Astrocyte (in vitro differentiated cells and primary cell): ENCODE data around the gene PCDH10. TPM values are rescaled to one million over a fixed set of nuclear protein-coding genes. Genes with fewer than 3 reads are reported as not detected.

Experiments used
- DNase-seq: peaks from one replicate; pipeline ENCODE4 v3.0.0-alpha.2; 2010; ENCODE audit warnings: low read depth
- FAIRE-seq: peaks from 2 replicates; lab custom pipeline; 2011; peaks lifted over from hg19 to GRCh38; lab: Jason Lieb, UNC
- H2AFZ ChIP-seq: 2 replicates; pipeline ENCODE4 v1.6.0; 2012; ENCODE audit warnings: low read depth, low read length, inconsistent platforms
- H3K27ac ChIP-seq: 2 replicates; pipeline ENCODE4 v1.5.1; 2011; ENCODE audit warnings: low read depth, low read length, inconsistent platforms
- H3K27me3 ChIP-seq: 2 replicates; pipeline ENCODE4 v1.6.0; 2011; ENCODE audit warnings: low read length, inconsistent platforms; ENCODE audit not compliant: insufficient read depth
- H3K36me3 ChIP-seq: 2 replicates; pipeline ENCODE4 v1.5.1; 2011; ENCODE audit warnings: low read length, inconsistent platforms; ENCODE audit not compliant: insufficient read depth
- H3K4me1 ChIP-seq: 2 replicates; pipeline ENCODE4 v1.5.1; 2011; ENCODE audit warnings: low read length, inconsistent platforms; ENCODE audit not compliant: insufficient read depth
- H3K4me2 ChIP-seq: 2 replicates; pipeline ENCODE4 v1.6.0; 2012; ENCODE audit warnings: low read length, inconsistent platforms
- H3K4me3 ChIP-seq: 2 replicates; pipeline ENCODE4 v1.5.1; 2011; ENCODE audit warnings: low read depth, mild to moderate bottlenecking, low read length, inconsistent platforms; ENCODE audit not compliant: insufficient read depth
- H3K79me2 ChIP-seq: 2 replicates; pipeline ENCODE4 v1.6.0; 2012; ENCODE audit warnings: mild to moderate bottlenecking, low read length, inconsistent platforms; ENCODE audit not compliant: insufficient read depth
- H3K9ac ChIP-seq: 2 replicates; pipeline ENCODE4 v1.6.0; 2012; ENCODE audit warnings: mild to moderate bottlenecking, low read length, inconsistent platforms
- H3K9me3 ChIP-seq: 2 replicates; pipeline ENCODE4 v1.5.1; 2012; ENCODE audit warnings: low read depth, mild to moderate bottlenecking, low read length, inconsistent platforms; ENCODE audit not compliant: insufficient read depth
- H4K20me1 ChIP-seq: 2 replicates; pipeline ENCODE4 v1.6.0; 2012; ENCODE audit warnings: low read length, inconsistent platforms; ENCODE audit not compliant: insufficient read depth
- H3K27ac Mint-ChIP-seq: one replicate; pipeline ENCODE4 v1.8.0; 2021; ENCODE audit warnings: mild to moderate bottlenecking, mixed read lengths; ENCODE audit not compliant: unreplicated experiment
- H3K27me3 Mint-ChIP-seq: one replicate; pipeline ENCODE4 v1.8.0; 2021; ENCODE audit warnings: low read depth, mixed read lengths; ENCODE audit not compliant: unreplicated experiment
- H3K36me3 Mint-ChIP-seq: one replicate; pipeline ENCODE4 v1.8.0; 2021; ENCODE audit warnings: low read depth, mixed read lengths; ENCODE audit not compliant: unreplicated experiment
- H3K4me1 Mint-ChIP-seq: one replicate; pipeline ENCODE4 v1.8.0; 2021; ENCODE audit warnings: low read depth, mixed read lengths; ENCODE audit not compliant: unreplicated experiment
- H3K4me3 Mint-ChIP-seq: one replicate; pipeline ENCODE4 v1.8.0; 2021; ENCODE audit warnings: mild to moderate bottlenecking, moderate library complexity, mixed read lengths; ENCODE audit not compliant: unreplicated experiment
- H3K9me3 Mint-ChIP-seq: one replicate; pipeline ENCODE4 v1.8.0; 2021; ENCODE audit warnings: mild to moderate bottlenecking, mixed read lengths; ENCODE audit not compliant: unreplicated experiment
- EZH2 ChIP-seq: IDR thresholded peaks from 2 replicates; pipeline ENCODE4 v1.6.1; 2012; ENCODE audit warnings: mild to moderate bottlenecking, low read length, inconsistent platforms; ENCODE audit not compliant: insufficient read depth
- total RNA-seq: library from RNA; stranded (reverse); gene quantifications from 2 replicates; pipeline ENCODE4 v1.2.1, GENCODE V29; 2021
- TF ChIP-seq, protein P1 (sequence below): IDR thresholded peaks from 2 replicates; pipeline ENCODE4 v1.5.1; 2011; ENCODE audit warnings: low read depth, mild to moderate bottlenecking, inconsistent platforms, low read length, moderate library complexity; ENCODE audit not compliant: insufficient read depth

PCDH10 gene
- total RNA-seq, 1 donor from 2014 or later: 12.5 TPM

DNA sequence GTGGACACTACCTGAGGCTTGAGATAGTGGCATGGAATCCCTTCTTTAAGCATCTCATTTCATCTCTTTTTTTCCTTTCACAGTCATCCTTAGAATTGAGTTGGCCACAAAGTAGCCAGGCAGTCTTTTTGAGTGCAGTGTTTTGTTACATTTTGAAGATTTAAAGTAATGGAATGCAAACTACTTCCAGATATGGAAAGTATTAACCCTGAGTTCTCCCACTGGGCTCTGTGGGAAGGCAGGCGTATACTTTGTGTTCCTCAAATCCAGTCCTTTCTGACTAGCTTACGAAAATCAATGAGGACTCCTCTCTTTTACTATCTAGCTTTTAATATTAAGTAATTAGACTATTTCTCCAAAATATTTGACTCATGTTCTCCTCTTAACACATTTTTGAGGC, 29.9 kb downstream of the PCDH10 start:
- Histone ChIP-seq H3K9ac (no peak overlapping the region), H3K36me3 (peaks cover 3% of the 10 kb centered on the region), H3K4me2 (peak overlapping the region; percentile 22), H3K79me2 (no peaks in the 10 kb centered on the region), H3K4me3 (no peak overlapping the region), H3K4me1 (peaks cover 13% of the 10 kb centered on the region), H2AFZ (no peak overlapping the region), H4K20me1 (no peaks in the 10 kb centered on the region), H3K9me3 (no peaks in the 10 kb centered on the region), H3K27ac (peak overlapping the region; percentile 8), H3K27me3 (no peaks in the 10 kb centered on the region)
- Mint-ChIP-seq H3K27me3 (no peaks in the 10 kb centered on the region), H3K9me3 (no peaks in the 10 kb centered on the region), H3K27ac (no peak overlapping the region), H3K4me1 (no peaks in the 10 kb centered on the region), H3K36me3 (no peaks in the 10 kb centered on the region), H3K4me3 (no peak overlapping the region)
- DNase-seq (peak; percentile 61), FAIRE-seq (no peak)
- TF ChIP-seq, protein P1, sequence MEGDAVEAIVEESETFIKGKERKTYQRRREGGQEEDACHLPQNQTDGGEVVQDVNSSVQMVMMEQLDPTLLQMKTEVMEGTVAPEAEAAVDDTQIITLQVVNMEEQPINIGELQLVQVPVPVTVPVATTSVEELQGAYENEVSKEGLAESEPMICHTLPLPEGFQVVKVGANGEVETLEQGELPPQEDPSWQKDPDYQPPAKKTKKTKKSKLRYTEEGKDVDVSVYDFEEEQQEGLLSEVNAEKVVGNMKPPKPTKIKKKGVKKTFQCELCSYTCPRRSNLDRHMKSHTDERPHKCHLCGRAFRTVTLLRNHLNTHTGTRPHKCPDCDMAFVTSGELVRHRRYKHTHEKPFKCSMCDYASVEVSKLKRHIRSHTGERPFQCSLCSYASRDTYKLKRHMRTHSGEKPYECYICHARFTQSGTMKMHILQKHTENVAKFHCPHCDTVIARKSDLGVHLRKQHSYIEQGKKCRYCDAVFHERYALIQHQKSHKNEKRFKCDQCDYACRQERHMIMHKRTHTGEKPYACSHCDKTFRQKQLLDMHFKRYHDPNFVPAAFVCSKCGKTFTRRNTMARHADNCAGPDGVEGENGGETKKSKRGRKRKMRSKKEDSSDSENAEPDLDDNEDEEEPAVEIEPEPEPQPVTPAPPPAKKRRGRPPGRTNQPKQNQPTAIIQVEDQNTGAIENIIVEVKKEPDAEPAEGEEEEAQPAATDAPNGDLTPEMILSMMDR: no peak
- no peak for TF ChIP-seq EZH2

DNA sequence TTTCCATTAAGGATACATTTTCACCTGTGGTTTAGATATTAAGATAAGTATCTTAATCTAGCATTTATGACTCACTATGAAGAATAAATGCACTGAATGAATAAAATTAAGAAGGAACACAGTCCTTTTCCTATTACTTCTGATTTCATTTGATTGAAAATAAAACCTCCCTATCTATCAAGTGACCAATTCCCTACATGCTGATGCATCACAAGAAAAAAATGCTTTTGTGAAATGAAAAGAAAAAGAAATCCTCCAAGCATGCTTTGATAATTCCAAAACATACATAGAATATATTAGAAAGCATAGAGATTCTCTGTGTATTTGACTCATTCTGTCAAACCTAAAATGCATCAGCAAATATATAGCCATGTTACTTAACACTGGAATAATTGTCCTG, 37.1 kb downstream of the PCDH10 start:
- Mint-ChIP-seq H3K27ac (no peak overlapping the region), H3K4me3 (no peak overlapping the region), H3K4me1 (no peaks in the 10 kb centered on the region), H3K27me3 (no peaks in the 10 kb centered on the region), H3K9me3 (no peaks in the 10 kb centered on the region), H3K36me3 (no peaks in the 10 kb centered on the region)
- Histone ChIP-seq H3K4me3 (no peak overlapping the region), H3K9ac (no peak overlapping the region), H3K9me3 (no peaks in the 10 kb centered on the region), H3K36me3 (no peaks in the 10 kb centered on the region), H2AFZ (no peak overlapping the region), H3K4me1 (peaks cover 9% of the 10 kb centered on the region), H3K4me2 (peak overlapping the region; percentile 69), H4K20me1 (no peaks in the 10 kb centered on the region), H3K79me2 (no peaks in the 10 kb centered on the region), H3K27ac (peak overlapping the region; percentile 73), H3K27me3 (no peaks in the 10 kb centered on the region)
- TF ChIP-seq EZH2: no peak
- TF ChIP-seq, protein P1: no peak
- no peak for FAIRE-seq
- peak; percentile 56 for DNase-seq

DNA sequence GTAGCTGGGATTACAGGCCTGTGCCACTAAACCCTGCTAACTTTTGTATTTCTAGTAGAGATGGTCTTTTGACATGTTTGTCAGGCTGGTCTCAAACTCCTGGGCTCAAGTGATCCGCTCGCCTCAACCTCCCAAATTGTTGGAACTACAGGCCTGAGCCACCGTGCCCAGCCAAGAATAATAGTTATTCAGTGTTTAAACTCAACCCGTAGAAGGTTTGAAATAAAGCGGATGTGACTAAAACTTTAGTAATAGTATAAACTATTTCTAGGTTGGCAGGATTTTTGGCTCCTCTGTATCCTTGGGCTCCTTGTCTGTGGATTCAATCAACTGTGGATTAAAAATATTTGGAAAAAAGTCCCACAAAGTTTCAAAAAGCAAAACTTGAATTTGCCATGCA, 37.8 kb downstream of the PCDH10 start:
- DNase-seq (peak; percentile 70), FAIRE-seq (no peak)
- no peaks in the 10 kb centered on the region for H3K36me3 ChIP-seq
- Mint-ChIP-seq H3K4me1 (no peaks in the 10 kb centered on the region), H3K36me3 (no peaks in the 10 kb centered on the region), H3K27me3 (no peaks in the 10 kb centered on the region), H3K4me3 (no peak overlapping the region), H3K27ac (no peak overlapping the region), H3K9me3 (no peaks in the 10 kb centered on the region)
- peak overlapping the region; percentile 69 for H3K4me2 ChIP-seq
- peaks cover 9% of the 10 kb centered on the region for H3K4me1 ChIP-seq
- no peak overlapping the region for H3K9ac ChIP-seq
- H3K9me3 ChIP-seq: no peaks in the 10 kb centered on the region
- H4K20me1 ChIP-seq: no peaks in the 10 kb centered on the region
- H3K79me2 ChIP-seq: no peaks in the 10 kb centered on the region
- no peak overlapping the region for H3K4me3 ChIP-seq
- H3K27ac ChIP-seq: peak overlapping the region; percentile 73
- H3K27me3 ChIP-seq: no peaks in the 10 kb centered on the region
- peak overlapping the region; percentile 20 for H2AFZ ChIP-seq
- TF ChIP-seq EZH2: no peak
- TF ChIP-seq, protein P1: no peak
